Measurements from ENCODE around the gene UCHL1. TPM values are rescaled to one million over a fixed set of nuclear protein-coding genes. Genes with fewer than 3 reads are reported as not detected.

Gene UCHL1
- total RNA-seq, 3 donors from 2014 or later (not counting 1 experiment from before 2014, with no cell fraction given), result not detected

DNA sequence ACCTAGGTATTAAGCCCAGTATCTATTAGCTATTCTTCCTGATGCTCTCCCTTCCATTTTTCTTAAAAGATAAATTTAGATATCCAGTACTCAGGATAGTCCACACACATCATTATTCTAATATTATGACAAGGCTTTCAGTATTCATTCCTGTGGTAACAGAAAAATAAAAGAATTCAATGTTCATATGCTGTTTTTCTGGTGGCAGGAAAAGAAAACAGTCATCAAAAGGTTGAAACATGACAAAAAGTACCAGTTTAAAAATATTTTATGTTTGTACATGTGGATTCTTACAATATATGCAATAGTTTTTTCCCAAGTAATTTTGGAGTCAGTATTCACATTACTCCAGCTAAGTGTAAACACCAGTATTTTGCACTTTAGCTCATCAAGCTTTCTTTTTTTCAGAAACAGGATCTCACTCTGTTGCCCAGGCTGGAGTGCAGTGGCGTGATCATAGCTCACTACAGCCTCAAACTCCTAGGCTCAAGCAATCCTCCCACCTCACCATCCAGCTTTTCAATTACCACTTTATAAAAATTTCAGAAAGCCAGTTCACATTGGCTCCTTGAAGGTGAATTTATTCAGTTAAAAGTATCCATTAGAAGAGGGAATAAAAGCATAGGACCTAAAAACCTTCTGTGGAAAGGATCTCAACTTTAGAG, 44.6 kb upstream of the UCHL1 start:
- TF ChIP-seq, protein P1, sequence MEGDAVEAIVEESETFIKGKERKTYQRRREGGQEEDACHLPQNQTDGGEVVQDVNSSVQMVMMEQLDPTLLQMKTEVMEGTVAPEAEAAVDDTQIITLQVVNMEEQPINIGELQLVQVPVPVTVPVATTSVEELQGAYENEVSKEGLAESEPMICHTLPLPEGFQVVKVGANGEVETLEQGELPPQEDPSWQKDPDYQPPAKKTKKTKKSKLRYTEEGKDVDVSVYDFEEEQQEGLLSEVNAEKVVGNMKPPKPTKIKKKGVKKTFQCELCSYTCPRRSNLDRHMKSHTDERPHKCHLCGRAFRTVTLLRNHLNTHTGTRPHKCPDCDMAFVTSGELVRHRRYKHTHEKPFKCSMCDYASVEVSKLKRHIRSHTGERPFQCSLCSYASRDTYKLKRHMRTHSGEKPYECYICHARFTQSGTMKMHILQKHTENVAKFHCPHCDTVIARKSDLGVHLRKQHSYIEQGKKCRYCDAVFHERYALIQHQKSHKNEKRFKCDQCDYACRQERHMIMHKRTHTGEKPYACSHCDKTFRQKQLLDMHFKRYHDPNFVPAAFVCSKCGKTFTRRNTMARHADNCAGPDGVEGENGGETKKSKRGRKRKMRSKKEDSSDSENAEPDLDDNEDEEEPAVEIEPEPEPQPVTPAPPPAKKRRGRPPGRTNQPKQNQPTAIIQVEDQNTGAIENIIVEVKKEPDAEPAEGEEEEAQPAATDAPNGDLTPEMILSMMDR (IDR thresholded peaks at IDR 0.05), result no peak
- 100% methylated on average over 1 of the region's 1 CpG for WGBS (ENCODE audit: insufficient coverage)
- peaks cover 42 to 57% of the 10 kb centered on the region in 2 donors for H3K27me3 Mint-ChIP-seq (ENCODE audit: low read depth in 2 of 2)
- peaks cover 0 to 4% of the 10 kb centered on the region in 2 donors for H3K9me3 Mint-ChIP-seq
- DNase-seq (no peak), ATAC-seq (no peak)
- Histone ChIP-seq H3K9me3 (ENCODE audit: control insufficient read depth, insufficient read depth, low read length) (no peaks in the 10 kb centered on the region), H3K36me3 (ENCODE audit: control insufficient read depth, insufficient read depth, low read length) (no peaks in the 10 kb centered on the region), H3K27ac (ENCODE audit: low read length) (no peak overlapping the region), H3K4me1 (ENCODE audit: control insufficient read depth, insufficient read depth, low read length) (peaks cover 22% of the 10 kb centered on the region), H3K4me3 (ENCODE audit: low read length) (no peak overlapping the region), H3K27me3 (ENCODE audit: control insufficient read depth, insufficient read depth, low read length) (peaks cover 29% of the 10 kb centered on the region)
- no peak overlapping the region for H3K4me3 Mint-ChIP-seq
- H3K36me3 Mint-ChIP-seq, result no peaks in the 10 kb centered on the region
- no peak overlapping the region for H3K27ac Mint-ChIP-seq
- peaks cover 18 to 27% of the 10 kb centered on the region in 2 donors for H3K4me1 Mint-ChIP-seq
- intact Hi-C loops (cut with micrococcal nuclease), result no loop called here

DNA sequence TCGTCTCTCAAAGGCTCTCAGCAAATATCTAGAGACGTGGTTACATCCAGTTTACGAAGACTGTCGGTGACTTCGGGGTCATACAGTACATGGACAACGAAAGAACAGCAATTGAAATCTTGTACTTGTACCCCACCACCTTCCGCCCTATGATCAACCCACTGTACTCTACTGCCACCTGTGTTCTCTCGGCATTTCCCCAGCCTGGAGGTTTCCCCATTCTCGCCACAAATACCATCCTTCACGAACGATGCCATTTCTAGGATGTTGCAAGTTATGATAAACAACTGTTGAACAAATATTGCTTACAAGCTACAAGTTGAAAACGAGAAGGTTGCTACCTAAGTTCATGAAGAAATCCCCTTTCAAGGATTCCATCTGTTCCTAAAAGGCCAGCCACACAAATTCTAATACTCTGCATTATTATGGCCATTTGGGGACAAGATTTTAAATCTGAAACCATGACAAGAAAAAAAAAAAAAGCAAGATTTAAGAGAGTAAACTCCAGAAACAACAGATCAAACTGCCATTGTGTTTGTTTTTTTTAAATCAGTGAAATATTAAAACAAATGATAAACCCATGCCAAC, 44.0 kb upstream of the UCHL1 start:
- ATAC-seq (no peak), DNase-seq (peak in 1 of 2 donors; percentile 33)
- Mint-ChIP-seq H3K27ac (no peak overlapping the region), H3K9me3 (peaks cover 0 to 4% of the 10 kb centered on the region in 2 donors), H3K4me3 (peak overlapping the region; percentile 21), H3K4me1 (peaks cover 19 to 22% of the 10 kb centered on the region in 2 donors), H3K27me3 (ENCODE audit: low read depth in 2 of 2) (peaks cover 48 to 63% of the 10 kb centered on the region in 2 donors), H3K36me3 (no peaks in the 10 kb centered on the region)
- H3K27ac ChIP-seq (ENCODE audit: low read length), result no peak overlapping the region
- no peak overlapping the region for H3K4me3 ChIP-seq (ENCODE audit: low read length)
- 31% methylated on average over 12 of the region's 12 CpGs for WGBS (ENCODE audit: insufficient coverage)
- H3K9me3 ChIP-seq (ENCODE audit: control insufficient read depth, insufficient read depth, low read length), result no peaks in the 10 kb centered on the region
- TF ChIP-seq, protein P1 (IDR thresholded peaks at IDR 0.05), result no peak
- H3K4me1 ChIP-seq (ENCODE audit: control insufficient read depth, insufficient read depth, low read length), result peaks cover 22% of the 10 kb centered on the region
- intact Hi-C loops (cut with micrococcal nuclease), result no loop called here
- peaks cover 32% of the 10 kb centered on the region for H3K27me3 ChIP-seq (ENCODE audit: control insufficient read depth, insufficient read depth, low read length)
- no peaks in the 10 kb centered on the region for H3K36me3 ChIP-seq (ENCODE audit: control insufficient read depth, insufficient read depth, low read length)

DNA sequence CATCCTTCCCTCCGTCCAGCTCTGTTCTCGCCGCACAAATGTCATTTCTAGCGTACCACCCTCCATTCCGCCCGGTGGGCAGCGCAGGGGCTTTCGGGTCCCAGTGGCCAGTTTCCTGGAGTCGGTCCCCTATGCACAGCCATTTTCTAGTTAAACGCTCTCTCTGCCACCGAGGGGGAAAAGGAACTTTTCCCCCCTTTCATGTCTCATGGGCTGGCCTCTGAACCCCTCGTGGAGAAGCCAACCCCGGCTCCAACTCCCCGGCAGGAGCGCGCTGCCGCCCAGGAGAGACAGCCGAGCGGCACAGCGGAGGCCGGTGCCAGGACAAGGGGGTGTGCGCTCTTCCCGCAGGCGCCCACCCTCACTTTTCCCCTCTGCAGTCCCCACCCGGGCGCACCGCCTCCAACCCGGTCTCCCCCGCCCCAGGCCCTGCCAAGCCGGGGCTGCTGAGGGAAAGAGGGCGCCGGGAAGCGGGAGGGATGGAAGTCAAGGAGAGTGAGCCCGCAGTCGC, 43.0 kb upstream of the UCHL1 start:
- 3% methylated on average over 35 of the region's 35 CpGs for whole genome bisulfite sequencing (ENCODE audit: insufficient coverage)
- Mint-ChIP-seq H3K27me3 (ENCODE audit: low read depth in 2 of 2) (peaks cover 48 to 59% of the 10 kb centered on the region in 2 donors), H3K4me3 (peak overlapping the region; percentile 35), H3K36me3 (no peaks in the 10 kb centered on the region), H3K27ac (no peak overlapping the region), H3K4me1 (peaks cover 19 to 22% of the 10 kb centered on the region in 2 donors), H3K9me3 (peaks cover 0 to 4% of the 10 kb centered on the region in 2 donors)
- no peak overlapping the region for H3K27ac ChIP-seq (ENCODE audit: low read length)
- intact Hi-C loops (cut with micrococcal nuclease), result no loop called here
- no peaks in the 10 kb centered on the region for H3K9me3 ChIP-seq (ENCODE audit: control insufficient read depth, insufficient read depth, low read length)
- H3K36me3 ChIP-seq (ENCODE audit: control insufficient read depth, insufficient read depth, low read length), result no peaks in the 10 kb centered on the region
- peaks cover 22% of the 10 kb centered on the region for H3K4me1 ChIP-seq (ENCODE audit: control insufficient read depth, insufficient read depth, low read length)
- TF ChIP-seq, protein P1 (IDR thresholded peaks at IDR 0.05), result no peak
- H3K27me3 ChIP-seq (ENCODE audit: control insufficient read depth, insufficient read depth, low read length), result peaks cover 32% of the 10 kb centered on the region
- DNase-seq, result peak in 1 of 2 donors; percentile 3
- no peak for ATAC-seq
- H3K4me3 ChIP-seq (ENCODE audit: low read length), result no peak overlapping the region

Measured in natural killer cell (primary cell).